Osteocyte (in vitro differentiated cells): Measurements from ENCODE around the gene ZFYVE21. TPM values are rescaled to one million over a fixed set of nuclear protein-coding genes. Genes with fewer than 3 reads are reported as not detected.
"Not testable (repeated sequence)": the region's sequence is repeated elsewhere in the genome, so short reads cannot be mapped to it uniquely, and the experiment has no call there.

Source experiments
- DNase-seq: peaks from one replicate; pipeline ENCODE4 v3.0.0; 2021; ENCODE audit warnings: mixed read lengths; ENCODE audit not compliant: unreplicated experiment; ENCODE audit errors: extremely low spot score
- H3K27ac Mint-ChIP-seq: one replicate; pipeline ENCODE4 v1.8.0; 2021; ENCODE audit warnings: mild to moderate bottlenecking, mixed read lengths; ENCODE audit not compliant: unreplicated experiment
- H3K27me3 Mint-ChIP-seq: one replicate; pipeline ENCODE4 v1.8.0; 2021; ENCODE audit warnings: mixed read lengths; ENCODE audit not compliant: unreplicated experiment
- H3K36me3 Mint-ChIP-seq: one replicate; pipeline ENCODE4 v1.8.0; 2021; ENCODE audit warnings: mixed read lengths; ENCODE audit not compliant: unreplicated experiment
- H3K4me1 Mint-ChIP-seq: one replicate; pipeline ENCODE4 v1.8.0; 2021; ENCODE audit warnings: mixed read lengths; ENCODE audit not compliant: unreplicated experiment
- H3K4me3 Mint-ChIP-seq: one replicate; pipeline ENCODE4 v1.8.0; 2021; ENCODE audit warnings: mild to moderate bottlenecking, moderate library complexity, mixed read lengths; ENCODE audit not compliant: unreplicated experiment
- H3K9me3 Mint-ChIP-seq: one replicate; pipeline ENCODE4 v1.8.0; 2021; ENCODE audit warnings: mixed read lengths; ENCODE audit not compliant: unreplicated experiment
- total RNA-seq: library from RNA; stranded (reverse); gene quantifications from 2 replicates; pipeline ENCODE4 v1.2.1, GENCODE V29; 2021
- TF ChIP-seq, protein P1 (sequence below): fragments of 200-600 bp; sonication (generic); IDR thresholded peaks from 2 replicates; pipeline ENCODE4 v1.5.0; 2021; ENCODE audit warnings: antibody characterized with exemption, mild to moderate bottlenecking, moderate library complexity

ZFYVE21 gene
- total RNA-seq, 1 donor from 2014 or later, result 52.9 TPM

DNA sequence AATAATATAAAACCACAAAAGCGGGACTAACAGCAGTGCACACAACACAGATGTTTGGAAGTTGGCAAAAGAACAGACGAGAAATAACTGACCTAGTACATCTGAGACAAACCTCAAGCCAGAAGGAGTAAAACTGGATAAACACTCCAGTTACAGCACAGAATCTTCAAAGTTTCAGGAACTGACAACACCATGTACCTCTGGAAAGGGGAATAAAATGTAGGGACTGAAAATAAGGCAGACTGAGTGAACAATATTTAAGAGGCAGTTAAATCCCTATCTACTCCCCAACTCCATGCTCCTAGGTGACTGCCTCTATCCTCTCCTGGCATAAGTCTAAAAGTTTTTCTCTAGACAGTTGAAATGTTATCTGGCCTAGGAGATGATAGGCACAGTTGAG, 57.9 kb downstream of the ZFYVE21 start:
- TF ChIP-seq, protein P1, sequence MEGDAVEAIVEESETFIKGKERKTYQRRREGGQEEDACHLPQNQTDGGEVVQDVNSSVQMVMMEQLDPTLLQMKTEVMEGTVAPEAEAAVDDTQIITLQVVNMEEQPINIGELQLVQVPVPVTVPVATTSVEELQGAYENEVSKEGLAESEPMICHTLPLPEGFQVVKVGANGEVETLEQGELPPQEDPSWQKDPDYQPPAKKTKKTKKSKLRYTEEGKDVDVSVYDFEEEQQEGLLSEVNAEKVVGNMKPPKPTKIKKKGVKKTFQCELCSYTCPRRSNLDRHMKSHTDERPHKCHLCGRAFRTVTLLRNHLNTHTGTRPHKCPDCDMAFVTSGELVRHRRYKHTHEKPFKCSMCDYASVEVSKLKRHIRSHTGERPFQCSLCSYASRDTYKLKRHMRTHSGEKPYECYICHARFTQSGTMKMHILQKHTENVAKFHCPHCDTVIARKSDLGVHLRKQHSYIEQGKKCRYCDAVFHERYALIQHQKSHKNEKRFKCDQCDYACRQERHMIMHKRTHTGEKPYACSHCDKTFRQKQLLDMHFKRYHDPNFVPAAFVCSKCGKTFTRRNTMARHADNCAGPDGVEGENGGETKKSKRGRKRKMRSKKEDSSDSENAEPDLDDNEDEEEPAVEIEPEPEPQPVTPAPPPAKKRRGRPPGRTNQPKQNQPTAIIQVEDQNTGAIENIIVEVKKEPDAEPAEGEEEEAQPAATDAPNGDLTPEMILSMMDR, result no peak
- H3K27ac Mint-ChIP-seq, result no peak overlapping the region
- H3K27me3 Mint-ChIP-seq, result no peaks in the 10 kb centered on the region

DNA sequence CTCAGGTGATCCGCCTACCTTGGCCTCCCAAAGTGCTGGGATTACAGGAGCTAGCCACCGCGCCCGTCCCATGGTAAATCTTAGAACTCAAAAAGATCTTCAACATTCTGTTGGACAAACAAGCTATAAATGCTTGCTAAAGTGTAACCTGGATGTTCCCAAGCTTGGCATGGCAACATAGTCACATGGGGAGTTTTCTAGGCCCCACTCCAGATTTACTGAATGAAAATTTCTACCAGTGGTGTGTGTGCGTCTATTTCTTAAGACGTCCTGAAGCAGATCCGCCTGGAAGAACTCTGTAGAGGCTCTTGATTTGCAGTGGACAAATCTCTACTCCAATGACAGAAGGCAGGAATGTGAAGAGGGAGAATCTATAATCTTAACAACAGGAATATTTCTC, 59.9 kb downstream of the ZFYVE21 start:
- peaks cover 7% of the 10 kb centered on the region for H3K9me3 Mint-ChIP-seq
- TF ChIP-seq, protein P1, result no peak
- H3K4me3 Mint-ChIP-seq, result no peak overlapping the region

More for the DNA sequence above, 57.9 kb downstream of the ZFYVE21 start:
- no peaks in the 10 kb centered on the region for H3K4me1 Mint-ChIP-seq
- no peak for DNase-seq
- peaks cover 4% of the 10 kb centered on the region for H3K36me3 Mint-ChIP-seq
- no peak overlapping the region for H3K4me3 Mint-ChIP-seq
- H3K9me3 Mint-ChIP-seq, result peaks cover 7% of the 10 kb centered on the region

DNA sequence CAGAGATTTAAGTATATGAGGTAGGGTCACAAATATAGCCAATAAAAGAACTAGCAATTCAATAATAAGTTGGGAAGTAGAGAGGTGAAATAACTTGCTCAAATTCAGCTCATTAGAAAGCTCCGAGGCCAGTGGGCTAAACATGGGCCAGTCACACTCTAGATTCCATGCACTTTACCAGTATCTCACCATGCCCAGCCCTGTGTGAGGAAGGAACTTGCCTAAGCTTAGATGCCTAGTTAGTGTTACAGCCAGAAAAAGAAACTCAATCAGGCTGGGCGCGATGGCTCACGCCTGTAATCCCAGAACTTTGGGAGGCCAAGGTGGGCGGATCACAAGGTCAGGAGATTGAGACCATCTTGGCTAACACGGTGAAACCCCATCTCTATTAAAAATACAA, 60.7 kb downstream of the ZFYVE21 start:
- not testable (repeated sequence) for H3K36me3 Mint-ChIP-seq, H3K4me3 Mint-ChIP-seq, H3K27ac Mint-ChIP-seq, H3K9me3 Mint-ChIP-seq, H3K4me1 Mint-ChIP-seq, DNase-seq, H3K27me3 Mint-ChIP-seq

More for the DNA sequence above, 59.9 kb downstream of the ZFYVE21 start:
- peak; percentile 38 for DNase-seq
- Mint-ChIP-seq H3K4me1 (no peaks in the 10 kb centered on the region), H3K36me3 (peaks cover 4% of the 10 kb centered on the region), H3K27ac (no peak overlapping the region), H3K27me3 (no peaks in the 10 kb centered on the region)

DNA sequence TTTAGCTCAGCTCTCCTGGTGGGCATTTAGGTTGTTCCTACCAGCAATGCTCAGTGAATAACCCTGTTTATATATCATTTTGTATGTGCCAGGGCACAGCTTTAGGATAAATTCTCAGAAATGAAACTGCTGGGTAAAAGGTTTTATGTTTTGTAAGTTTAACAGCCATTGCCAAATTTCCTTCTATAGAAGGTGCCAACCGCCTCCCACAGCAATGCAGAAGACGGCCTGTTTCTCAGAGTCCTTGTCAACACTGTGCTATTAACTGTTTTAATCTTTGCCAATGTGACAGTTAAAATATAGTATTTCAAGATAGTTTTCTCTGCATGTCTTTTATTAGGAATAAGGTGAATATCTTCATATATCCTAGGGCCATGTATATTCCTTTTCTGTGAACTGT, 66.8 kb downstream of the ZFYVE21 start:
- TF ChIP-seq, protein P1, result no peak
- Mint-ChIP-seq H3K27me3 (no peaks in the 10 kb centered on the region), H3K4me3 (no peak overlapping the region), H3K4me1 (no peaks in the 10 kb centered on the region), H3K9me3 (no peaks in the 10 kb centered on the region), H3K36me3 (no peaks in the 10 kb centered on the region), H3K27ac (no peak overlapping the region)
- DNase-seq, result no peak

Other genes with a start within 250 kb of the ZFYVE21 start
- gene CKB, start 193.0 kb upstream of the ZFYVE21 start, total RNA-seq, result 25.4 and 31.4 TPM in 2 replicates
- gene TRMT61A, start 186.6 kb upstream of the ZFYVE21 start, total RNA-seq, result 10.9 and 11.5 TPM in 2 replicates
- gene BAG5, start 153.2 kb upstream of the ZFYVE21 start, total RNA-seq, result 21.9 and 22.4 TPM in 2 replicates
- 41.0 and 42.0 TPM in 2 replicates for gene COA8, start 152.8 kb upstream of the ZFYVE21 start, total RNA-seq
- gene KLC1, start 86.6 kb upstream of the ZFYVE21 start, total RNA-seq, result 186 and 211 TPM in 2 replicates
- 7.5 and 7.9 TPM in 2 replicates for gene XRCC3, start 359 bp upstream of the ZFYVE21 start, total RNA-seq
- 7.9 and 9.0 TPM in 2 replicates for gene PPP1R13B, start 131.8 kb downstream of the ZFYVE21 start, total RNA-seq
- not detected in 2 replicates for gene TDRD9, start 212.6 kb downstream of the ZFYVE21 start, total RNA-seq
- not detected in 2 replicates for gene RD3L, start 226.7 kb downstream of the ZFYVE21 start, total RNA-seq